Measurements from ENCODE around the gene TP53TG5.
"Not testable (repeated sequence)": the region's sequence is repeated elsewhere in the genome, so short reads cannot be mapped to it uniquely, and the experiment has no call there.

TP53TG5 gene

GRCh38 chr20:45366192-45366591 is 11.9 kb downstream of the TP53TG5 start:
- no peak for DNase-seq (ENCODE audit: low read depth)

GRCh38 chr20:45365444-45365970 is 12.6 kb downstream of the TP53TG5 start:
- DNase-seq (ENCODE audit: low read depth): no peak

GRCh38 chr20:45363611-45364492 is 14.3 kb downstream of the TP53TG5 start:
- DNase-seq (ENCODE audit: low read depth): no peak

GRCh38 chr20:45362804-45363610 is 15.1 kb downstream of the TP53TG5 start, which contains the start of gene SYS1:
Gene SYS1, plus strand, starts transcription at chr20:45363156. Its CDS starts 376 bp downstream, at chr20:45363532.
- DNase-seq (ENCODE audit: low read depth): peak; percentile 98

GRCh38 chr20:45361793-45362192 is 16.3 kb downstream of the TP53TG5 start:
- DNase-seq (ENCODE audit: low read depth): no peak

- no peak for DNase-seq (ENCODE audit: low read depth)
These were observed 18.5 kb downstream of the TP53TG5 start for GRCh38 chr20:45359406-45360148.

- no peak for DNase-seq (ENCODE audit: low read depth)
These were observed 19.1 kb downstream of the TP53TG5 start for GRCh38 chr20:45359069-45359405.

GRCh38 chr20:45358282-45359068 is 19.6 kb downstream of the TP53TG5 start:
- no peak for DNase-seq (ENCODE audit: low read depth)

GRCh38 chr20:45355209-45356084 is 22.7 kb downstream of the TP53TG5 start:
- DNase-seq (ENCODE audit: low read depth): no peak

- DNase-seq (ENCODE audit: low read depth): no peak
These were observed 23.5 kb downstream of the TP53TG5 start for GRCh38 chr20:45354423-45355208.

- no peak for DNase-seq (ENCODE audit: low read depth)
These were observed 24.4 kb downstream of the TP53TG5 start for GRCh38 chr20:45353746-45354145.

GRCh38 chr20:45352729-45353128 is 25.4 kb downstream of the TP53TG5 start:
- no peak for DNase-seq (ENCODE audit: low read depth)

- DNase-seq (ENCODE audit: low read depth): not testable (repeated sequence)
These were observed 27.3 kb downstream of the TP53TG5 start for GRCh38 chr20:45350795-45351194.

GRCh38 chr20:45350217-45350616 is 27.9 kb downstream of the TP53TG5 start:
- DNase-seq (ENCODE audit: low read depth): no peak

- DNase-seq (ENCODE audit: low read depth): no peak
These were observed 30.0 kb downstream of the TP53TG5 start, which contains the start of gene SDC4 for GRCh38 chr20:45347936-45348778. Gene SDC4, minus strand, starts transcription at chr20:45348424. Its CDS starts 40 bp downstream, at chr20:45348384.

GRCh38 chr20:45347297-45347935 is 30.7 kb downstream of the TP53TG5 start:
- no peak for DNase-seq (ENCODE audit: low read depth)

- DNase-seq (ENCODE audit: low read depth): no peak
These were observed 31.3 kb downstream of the TP53TG5 start for GRCh38 chr20:45346851-45347250.

GRCh38 chr20:45346291-45346718 is 31.8 kb downstream of the TP53TG5 start:
- DNase-seq (ENCODE audit: low read depth): peak; percentile 79
